ENCODE measurements around the gene MYL6. TPM values are rescaled to one million over a fixed set of nuclear protein-coding genes. Genes with fewer than 3 reads are reported as not detected.

Gene MYL6
- total RNA-seq, 1 donor from 2014 or later, result 1,365 TPM

GRCh38 chr12:56146492-56147460, 11.4 kb upstream of the MYL6 start:
- Histone ChIP-seq H3K27me3 (ENCODE audit: control insufficient read depth, insufficient read depth, low read length) (no peaks in the 10 kb centered on the region), H3K36me3 (ENCODE audit: control insufficient read depth, insufficient read depth, low read length) (peaks cover 5% of the 10 kb centered on the region), H3K4me3 (ENCODE audit: low read depth, low read length) (no peak overlapping the region)
- no peak for DNase-seq (ENCODE audit: low read depth)
- TF ChIP-seq, protein P1, sequence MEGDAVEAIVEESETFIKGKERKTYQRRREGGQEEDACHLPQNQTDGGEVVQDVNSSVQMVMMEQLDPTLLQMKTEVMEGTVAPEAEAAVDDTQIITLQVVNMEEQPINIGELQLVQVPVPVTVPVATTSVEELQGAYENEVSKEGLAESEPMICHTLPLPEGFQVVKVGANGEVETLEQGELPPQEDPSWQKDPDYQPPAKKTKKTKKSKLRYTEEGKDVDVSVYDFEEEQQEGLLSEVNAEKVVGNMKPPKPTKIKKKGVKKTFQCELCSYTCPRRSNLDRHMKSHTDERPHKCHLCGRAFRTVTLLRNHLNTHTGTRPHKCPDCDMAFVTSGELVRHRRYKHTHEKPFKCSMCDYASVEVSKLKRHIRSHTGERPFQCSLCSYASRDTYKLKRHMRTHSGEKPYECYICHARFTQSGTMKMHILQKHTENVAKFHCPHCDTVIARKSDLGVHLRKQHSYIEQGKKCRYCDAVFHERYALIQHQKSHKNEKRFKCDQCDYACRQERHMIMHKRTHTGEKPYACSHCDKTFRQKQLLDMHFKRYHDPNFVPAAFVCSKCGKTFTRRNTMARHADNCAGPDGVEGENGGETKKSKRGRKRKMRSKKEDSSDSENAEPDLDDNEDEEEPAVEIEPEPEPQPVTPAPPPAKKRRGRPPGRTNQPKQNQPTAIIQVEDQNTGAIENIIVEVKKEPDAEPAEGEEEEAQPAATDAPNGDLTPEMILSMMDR (IDR thresholded peaks at IDR 0.05; ENCODE audit: insufficient read depth, low read length, poor library complexity, severe bottlenecking), result no peak

DNA sequence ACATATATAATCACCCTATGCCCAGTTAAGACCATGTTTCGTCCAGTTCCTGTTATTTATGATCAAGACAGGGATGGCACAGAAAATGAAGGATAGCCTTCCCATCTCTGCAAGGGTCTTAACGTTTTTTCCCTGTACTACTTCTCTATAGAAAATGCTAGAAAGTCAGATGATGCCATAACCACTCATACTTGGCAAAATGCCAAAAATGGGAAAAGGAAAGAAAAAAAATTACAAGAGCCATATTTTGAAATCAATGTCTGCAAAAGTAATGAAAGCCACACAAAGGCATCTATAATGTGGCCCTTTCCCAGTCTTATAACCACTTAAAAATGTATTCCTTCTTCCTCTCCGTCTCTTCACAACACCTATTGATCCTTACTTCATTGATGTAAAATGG, 7.6 kb upstream of the MYL6 start:
- no peak for DNase-seq (ENCODE audit: low read depth)
- TF ChIP-seq, protein P1 (IDR thresholded peaks at IDR 0.05; ENCODE audit: insufficient read depth, low read length, poor library complexity, severe bottlenecking), result no peak
- Histone ChIP-seq H3K36me3 (ENCODE audit: control insufficient read depth, insufficient read depth, low read length) (peaks cover 2% of the 10 kb centered on the region), H3K4me3 (ENCODE audit: low read depth, low read length) (no peak overlapping the region), H3K27me3 (ENCODE audit: control insufficient read depth, insufficient read depth, low read length) (no peaks in the 10 kb centered on the region)

DNA sequence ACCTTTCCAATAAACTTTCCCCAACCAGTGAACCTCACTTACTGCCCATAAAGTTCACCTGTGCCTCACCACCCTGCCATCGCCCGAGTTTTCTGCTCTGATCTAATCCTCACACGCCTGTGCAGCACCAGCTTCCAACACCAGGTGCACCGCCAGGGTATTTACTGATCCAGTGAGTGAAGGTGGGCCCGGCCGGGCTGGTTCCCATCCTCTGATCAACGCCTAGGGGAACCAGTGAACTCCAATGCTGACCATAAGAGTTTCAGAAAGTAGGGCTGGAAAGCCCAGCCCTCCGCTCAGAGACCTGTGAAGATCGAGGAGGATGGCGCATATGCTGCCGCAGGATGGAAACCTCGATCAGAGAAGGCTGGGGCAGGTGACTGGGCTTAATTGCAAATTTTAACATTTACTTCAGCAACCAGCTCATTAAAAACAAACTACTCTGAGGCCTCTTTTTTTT, 6.5 kb upstream of the MYL6 start:
- TF ChIP-seq, protein P1 (IDR thresholded peaks at IDR 0.05; ENCODE audit: insufficient read depth, low read length, poor library complexity, severe bottlenecking), result peak; percentile 54
- DNase-seq (ENCODE audit: low read depth), result no peak
- H3K4me3 ChIP-seq (ENCODE audit: low read depth, low read length), result peak overlapping the region; percentile 62
- no peaks in the 10 kb centered on the region for H3K27me3 ChIP-seq (ENCODE audit: control insufficient read depth, insufficient read depth, low read length)
- peaks cover 2% of the 10 kb centered on the region for H3K36me3 ChIP-seq (ENCODE audit: control insufficient read depth, insufficient read depth, low read length)

DNA sequence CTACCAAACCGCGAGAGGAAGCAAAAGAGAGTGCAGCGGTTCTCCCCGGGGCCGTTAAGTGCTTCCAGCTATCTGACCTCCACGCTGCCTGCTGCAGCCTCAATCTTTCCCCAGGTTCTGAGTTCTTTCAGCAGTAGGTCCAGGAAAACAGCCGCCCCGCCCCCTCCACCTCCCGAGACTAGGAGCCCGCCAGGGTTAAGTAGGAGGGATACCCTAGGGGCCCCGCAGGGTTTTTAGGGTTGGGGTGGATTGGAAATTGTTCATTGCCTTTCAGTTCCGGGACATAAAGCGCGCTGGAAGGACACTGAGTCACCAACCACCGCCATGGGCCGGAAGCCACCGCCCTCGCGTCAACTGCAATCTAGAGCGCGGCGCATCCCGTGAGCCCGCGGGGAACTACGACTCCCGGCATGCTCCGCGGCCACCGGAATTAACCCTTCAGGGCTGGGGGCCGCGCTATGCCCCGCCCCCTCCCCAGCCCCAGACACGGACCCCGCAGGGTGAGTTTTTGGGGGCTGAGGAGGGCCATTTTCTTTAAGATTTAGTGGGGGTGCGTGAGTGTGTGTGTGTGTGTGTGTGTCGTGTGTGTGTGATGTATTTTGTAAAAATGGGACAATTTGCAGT, 5.9 kb upstream of the MYL6 start, which contains the start of gene MYL6B:
Gene MYL6B, plus strand, starts transcription at position 456 of the 624 bp plus-strand sequence. CDS start 1,332 bp downstream, outside the sequence.
- DNase-seq (ENCODE audit: low read depth), result peak; percentile 70
- Histone ChIP-seq H3K27me3 (ENCODE audit: control insufficient read depth, insufficient read depth, low read length) (no peaks in the 10 kb centered on the region), H3K36me3 (ENCODE audit: control insufficient read depth, insufficient read depth, low read length) (peaks cover 2% of the 10 kb centered on the region), H3K4me3 (ENCODE audit: low read depth, low read length) (peak within 1 kb of the TSS; percentile 62)
- TF ChIP-seq, protein P1 (IDR thresholded peaks at IDR 0.05; ENCODE audit: insufficient read depth, low read length, poor library complexity, severe bottlenecking), result no peak

- no peak for DNase-seq (ENCODE audit: low read depth)
- no peaks in the 10 kb centered on the region for H3K27me3 ChIP-seq (ENCODE audit: control insufficient read depth, insufficient read depth, low read length)
- TF ChIP-seq, protein P1 (IDR thresholded peaks at IDR 0.05; ENCODE audit: insufficient read depth, low read length, poor library complexity, severe bottlenecking), result no peak
- peak overlapping the region; percentile 62 for H3K4me3 ChIP-seq (ENCODE audit: low read depth, low read length)
- peaks cover 2% of the 10 kb centered on the region for H3K36me3 ChIP-seq (ENCODE audit: control insufficient read depth, insufficient read depth, low read length)
These were observed 5.1 kb upstream of the MYL6 start for GRCh38 chr12:56152756-56153677.

All from kidney epithelial cell (primary cell).